Measurements from ENCODE around the gene SLC34A3.

SLC34A3 gene

DNA sequence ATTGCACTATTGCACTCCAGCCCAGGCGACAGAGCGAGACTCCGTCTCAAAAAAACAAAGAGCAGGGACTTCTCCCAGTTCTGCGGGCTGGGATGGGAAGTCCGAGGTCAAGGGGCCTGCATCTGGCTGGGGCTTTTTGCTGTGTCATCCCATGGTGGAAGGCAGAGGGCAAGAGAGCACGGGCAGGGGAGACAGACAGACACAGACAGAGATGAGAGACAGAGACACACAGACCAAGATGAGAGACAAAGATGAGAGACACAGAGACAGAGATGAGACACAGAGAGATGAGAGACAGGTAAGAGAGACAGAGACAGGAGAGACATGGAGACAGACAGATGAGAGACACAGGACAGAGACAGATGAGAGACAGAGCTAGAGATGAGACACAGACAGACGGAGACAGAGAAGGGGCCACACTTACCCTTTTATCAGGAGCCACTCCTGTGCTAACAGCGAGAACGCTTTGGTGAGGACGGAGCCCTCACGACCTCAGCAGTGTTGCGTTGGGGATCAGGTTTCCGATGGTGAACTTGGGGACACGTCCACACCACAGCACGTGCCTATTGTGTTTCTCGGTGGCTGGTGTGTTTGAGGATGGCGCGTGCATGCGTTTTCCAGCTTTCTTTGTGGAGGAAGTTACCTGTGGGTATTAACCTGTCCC, 38.0 kb downstream of the SLC34A3 start:
- H3K14ac ChIP-seq (ENCODE audit: low read length) = no peak overlapping the region
- H3K79me1 ChIP-seq (ENCODE audit: low read length) = no peaks in the 10 kb centered on the region
- H3K23ac ChIP-seq (ENCODE audit: low read length) = no peak overlapping the region
- no peak overlapping the region for H2BK12ac ChIP-seq (ENCODE audit: low read length)
- H3K9ac ChIP-seq (ENCODE audit: low read length) = no peak overlapping the region
- peaks cover 79 to 83% of the 10 kb centered on the region in 2 experiments for H3K36me3 ChIP-seq (ENCODE audit: control insufficient read depth in 1 of 2, insufficient read depth in 2 of 2, low read length in 2 of 2)
- no peaks in the 10 kb centered on the region for H3K79me2 ChIP-seq (ENCODE audit: control insufficient read depth, insufficient read depth, low read length, poor library complexity)
- H2AK5ac ChIP-seq (ENCODE audit: low read length) = no peak overlapping the region
- H2BK5ac ChIP-seq (ENCODE audit: low read depth, low read length, poor library complexity) = no peak overlapping the region
- H2AFZ ChIP-seq (ENCODE audit: insufficient read depth, low read length, poor library complexity) = no peak overlapping the region
- no CpG with 5 or more reads among the region's 19 CpGs for WGBS (ENCODE audit: extremely low coverage, insufficient coverage, insufficient read length)
- H3K4me3 ChIP-seq (ENCODE audit: low read depth, low read length) = no peak overlapping the region
- H3K4me1 ChIP-seq (ENCODE audit: control insufficient read depth in 1 of 2, insufficient read depth in 2 of 2, low read length in 2 of 2) = no peaks in the 10 kb centered on the region
- no peak overlapping the region for H4K91ac ChIP-seq (ENCODE audit: low read depth, low read length)
- no peak overlapping the region for H4K8ac ChIP-seq (ENCODE audit: low read depth, low read length)
- no peak overlapping the region for H3K4me2 ChIP-seq (ENCODE audit: low read length)
- no peak overlapping the region for H3K27ac ChIP-seq (ENCODE audit: low read depth, low read length)
- no peak overlapping the region for H3K4ac ChIP-seq (ENCODE audit: low read depth, low read length)
- H2BK120ac ChIP-seq (ENCODE audit: insufficient read depth, low read length, poor library complexity) = no peak overlapping the region
- H3K9me3 ChIP-seq (ENCODE audit: insufficient read depth, low read depth, low read length) = no peaks in the 10 kb centered on the region
- H3K27me3 ChIP-seq (ENCODE audit: insufficient read depth, low read length) = no peaks in the 10 kb centered on the region
- peak overlapping the region; percentile 18 for H3K18ac ChIP-seq (ENCODE audit: low read length)
- DNase-seq = no peak
- no peak overlapping the region for H4K12ac ChIP-seq (ENCODE audit: low read depth, low read length)

DNA sequence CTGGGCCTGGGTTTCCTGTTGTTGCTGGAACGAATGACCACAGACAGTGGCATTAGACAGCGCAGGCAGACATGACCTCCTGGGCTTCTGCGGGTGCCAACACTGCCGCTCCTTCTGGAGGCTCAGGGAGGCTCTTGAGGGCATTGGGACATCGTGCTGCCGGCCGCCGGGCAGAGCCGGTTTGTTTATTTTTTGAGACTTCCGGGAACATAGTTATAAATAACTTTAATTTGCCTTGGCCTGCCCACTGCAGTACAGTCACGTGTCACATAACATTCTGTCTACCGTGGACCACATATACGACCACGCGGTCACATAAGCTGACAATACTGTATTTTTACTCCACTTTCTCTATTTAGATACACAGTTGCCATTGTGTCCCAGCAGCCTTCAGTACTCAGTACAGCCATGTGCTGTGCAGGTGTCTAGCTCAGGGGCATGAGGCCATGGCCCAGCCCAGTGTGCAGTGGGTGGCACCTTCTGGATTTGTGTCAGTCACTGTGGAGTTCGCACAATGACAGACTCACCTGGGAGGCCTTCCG, 38.6 kb downstream of the SLC34A3 start:
- H3K27ac ChIP-seq (ENCODE audit: low read depth, low read length) = no peak overlapping the region
- H3K14ac ChIP-seq (ENCODE audit: low read length) = no peak overlapping the region
- H3K4me2 ChIP-seq (ENCODE audit: low read length) = no peak overlapping the region
- H3K79me2 ChIP-seq (ENCODE audit: control insufficient read depth, insufficient read depth, low read length, poor library complexity) = no peaks in the 10 kb centered on the region
- H2BK12ac ChIP-seq (ENCODE audit: low read length) = no peak overlapping the region
- no peak overlapping the region for H2BK120ac ChIP-seq (ENCODE audit: insufficient read depth, low read length, poor library complexity)
- DNase-seq = no peak
- H4K12ac ChIP-seq (ENCODE audit: low read depth, low read length) = no peak overlapping the region
- H3K18ac ChIP-seq (ENCODE audit: low read length) = no peak overlapping the region
- no peak overlapping the region for H4K91ac ChIP-seq (ENCODE audit: low read depth, low read length)
- H2AK5ac ChIP-seq (ENCODE audit: low read length) = no peak overlapping the region
- H3K36me3 ChIP-seq (ENCODE audit: control insufficient read depth in 1 of 2, insufficient read depth in 2 of 2, low read length in 2 of 2) = peaks cover 79 to 83% of the 10 kb centered on the region in 2 experiments
- no peaks in the 10 kb centered on the region for H3K27me3 ChIP-seq (ENCODE audit: insufficient read depth, low read length)
- no peak overlapping the region for H2BK5ac ChIP-seq (ENCODE audit: low read depth, low read length, poor library complexity)
- H3K9me3 ChIP-seq (ENCODE audit: insufficient read depth, low read depth, low read length) = no peaks in the 10 kb centered on the region
- no peak overlapping the region for H2AFZ ChIP-seq (ENCODE audit: insufficient read depth, low read length, poor library complexity)
- H3K79me1 ChIP-seq (ENCODE audit: low read length) = no peaks in the 10 kb centered on the region
- no peak overlapping the region for H3K23ac ChIP-seq (ENCODE audit: low read length)
- H4K8ac ChIP-seq (ENCODE audit: low read depth, low read length) = no peak overlapping the region
- H3K4me3 ChIP-seq (ENCODE audit: low read depth, low read length) = no peak overlapping the region
- H3K9ac ChIP-seq (ENCODE audit: low read length) = peak overlapping the region; percentile 40
- no peaks in the 10 kb centered on the region for H3K4me1 ChIP-seq (ENCODE audit: control insufficient read depth in 1 of 2, insufficient read depth in 2 of 2, low read length in 2 of 2)
- WGBS (ENCODE audit: extremely low coverage, insufficient coverage, insufficient read length) = no CpG with 5 or more reads among the region's 17 CpGs
- H3K4ac ChIP-seq (ENCODE audit: low read depth, low read length) = no peak overlapping the region

DNA sequence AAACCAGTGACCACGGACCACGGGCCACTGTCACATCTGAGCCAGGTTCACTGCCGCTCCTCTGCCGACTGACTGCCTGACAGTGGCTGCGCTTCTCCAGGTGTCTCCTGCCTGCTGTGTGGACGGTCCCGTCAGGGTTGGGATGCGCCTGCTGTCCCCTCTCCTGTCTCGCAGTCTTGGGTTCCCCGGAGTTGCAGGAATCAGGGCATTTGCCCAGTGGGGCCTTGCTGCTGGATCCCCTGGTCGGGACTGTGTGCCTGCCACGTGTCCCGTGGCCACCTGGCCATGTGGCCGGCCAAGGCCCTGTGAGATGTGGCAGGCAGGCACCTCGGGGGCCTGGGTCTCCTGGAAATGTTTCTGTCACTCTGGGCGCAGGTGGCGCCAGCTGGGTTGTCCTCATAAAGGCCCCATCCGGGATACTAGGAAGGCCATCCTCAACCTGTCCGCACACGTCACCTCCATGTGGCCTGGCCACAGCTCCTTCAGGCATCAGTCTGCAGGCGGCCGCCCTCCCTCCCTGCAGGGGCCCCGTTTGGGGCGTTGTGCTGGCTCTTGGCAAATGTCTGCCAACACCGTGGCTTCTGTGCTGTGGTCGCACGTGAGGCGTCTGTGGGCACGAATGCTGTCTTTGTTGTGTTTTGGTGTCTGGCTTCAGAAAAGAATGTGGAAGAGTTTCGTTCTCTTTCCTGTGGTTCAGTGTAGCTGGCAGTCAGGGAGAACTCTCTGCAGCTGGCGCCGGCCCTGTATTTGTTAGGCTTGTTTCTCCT, 40.4 kb downstream of the SLC34A3 start:
- Histone ChIP-seq H4K8ac (ENCODE audit: low read depth, low read length) (no peak overlapping the region), H2BK12ac (ENCODE audit: low read length) (no peak overlapping the region), H2AFZ (ENCODE audit: insufficient read depth, low read length, poor library complexity) (no peak overlapping the region), H3K23ac (ENCODE audit: low read length) (no peak overlapping the region), H2BK5ac (ENCODE audit: low read depth, low read length, poor library complexity) (no peak overlapping the region), H3K14ac (ENCODE audit: low read length) (no peak overlapping the region), H3K9me3 (ENCODE audit: insufficient read depth, low read depth, low read length) (no peaks in the 10 kb centered on the region), H3K9ac (ENCODE audit: low read length) (no peak overlapping the region), H3K27me3 (ENCODE audit: insufficient read depth, low read length) (no peaks in the 10 kb centered on the region), H2BK120ac (ENCODE audit: insufficient read depth, low read length, poor library complexity) (no peak overlapping the region), H3K4ac (ENCODE audit: low read depth, low read length) (no peak overlapping the region), H3K4me2 (ENCODE audit: low read length) (no peak overlapping the region), H3K79me1 (ENCODE audit: low read length) (no peaks in the 10 kb centered on the region), H3K4me3 (ENCODE audit: low read depth, low read length) (no peak overlapping the region), H2AK5ac (ENCODE audit: low read length) (no peak overlapping the region), H3K36me3 (ENCODE audit: control insufficient read depth in 1 of 2, insufficient read depth in 2 of 2, low read length in 2 of 2) (peaks cover 66 to 68% of the 10 kb centered on the region in 2 experiments), H4K12ac (ENCODE audit: low read depth, low read length) (no peak overlapping the region), H4K91ac (ENCODE audit: low read depth, low read length) (no peak overlapping the region), H3K27ac (ENCODE audit: low read depth, low read length) (no peak overlapping the region), H3K79me2 (ENCODE audit: control insufficient read depth, insufficient read depth, low read length, poor library complexity) (no peaks in the 10 kb centered on the region), H3K4me1 (ENCODE audit: control insufficient read depth in 1 of 2, insufficient read depth in 2 of 2, low read length in 2 of 2) (no peaks in the 10 kb centered on the region), H3K18ac (ENCODE audit: low read length) (no peak overlapping the region)
- no peak for DNase-seq
- no CpG with 5 or more reads among the region's 32 CpGs for WGBS (ENCODE audit: extremely low coverage, insufficient coverage, insufficient read length)

DNA sequence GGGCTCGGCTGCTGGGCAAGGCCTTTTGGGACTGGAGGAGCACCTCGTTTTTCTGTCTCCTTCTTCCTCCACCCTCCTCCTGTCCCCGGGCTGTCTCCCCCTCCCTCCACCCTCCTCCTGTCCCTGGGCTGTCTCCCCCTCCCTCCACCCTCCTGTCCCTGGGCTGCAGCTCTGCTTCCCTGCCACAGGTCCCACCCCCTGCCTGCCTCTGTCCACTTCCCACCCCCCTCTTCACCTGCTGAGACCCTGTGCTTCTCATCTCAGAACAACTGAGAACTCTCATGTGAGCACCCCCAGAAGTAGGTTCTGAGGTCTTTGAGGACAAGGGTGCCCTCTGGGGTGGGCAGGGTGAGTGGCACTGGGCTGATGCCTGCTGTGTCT, 41.0 kb downstream of the SLC34A3 start:
- no peaks in the 10 kb centered on the region for H3K27me3 ChIP-seq (ENCODE audit: insufficient read depth, low read length)
- no peak overlapping the region for H3K23ac ChIP-seq (ENCODE audit: low read length)
- no peaks in the 10 kb centered on the region for H3K9me3 ChIP-seq (ENCODE audit: insufficient read depth, low read depth, low read length)
- WGBS (ENCODE audit: extremely low coverage, insufficient coverage, insufficient read length) = no CpG with 5 or more reads among the region's 3 CpGs
- H4K12ac ChIP-seq (ENCODE audit: low read depth, low read length) = no peak overlapping the region
- no peak overlapping the region for H2AK5ac ChIP-seq (ENCODE audit: low read length)
- no peak overlapping the region for H3K4ac ChIP-seq (ENCODE audit: low read depth, low read length)
- H4K8ac ChIP-seq (ENCODE audit: low read depth, low read length) = no peak overlapping the region
- H3K36me3 ChIP-seq (ENCODE audit: control insufficient read depth in 1 of 2, insufficient read depth in 2 of 2, low read length in 2 of 2) = peaks cover 61 to 62% of the 10 kb centered on the region in 2 experiments
- H3K18ac ChIP-seq (ENCODE audit: low read length) = no peak overlapping the region
- no peaks in the 10 kb centered on the region for H3K79me2 ChIP-seq (ENCODE audit: control insufficient read depth, insufficient read depth, low read length, poor library complexity)
- no peak overlapping the region for H2BK120ac ChIP-seq (ENCODE audit: insufficient read depth, low read length, poor library complexity)
- H4K91ac ChIP-seq (ENCODE audit: low read depth, low read length) = no peak overlapping the region
- no peak overlapping the region for H3K27ac ChIP-seq (ENCODE audit: low read depth, low read length)
- no peaks in the 10 kb centered on the region for H3K79me1 ChIP-seq (ENCODE audit: low read length)
- H3K4me2 ChIP-seq (ENCODE audit: low read length) = no peak overlapping the region
- peaks cover 4 to 5% of the 10 kb centered on the region in 2 experiments for H3K4me1 ChIP-seq (ENCODE audit: control insufficient read depth in 1 of 2, insufficient read depth in 2 of 2, low read length in 2 of 2)
- H3K4me3 ChIP-seq (ENCODE audit: low read depth, low read length) = no peak overlapping the region
- H2AFZ ChIP-seq (ENCODE audit: insufficient read depth, low read length, poor library complexity) = no peak overlapping the region
- no peak for DNase-seq
- H3K9ac ChIP-seq (ENCODE audit: low read length) = no peak overlapping the region
- no peak overlapping the region for H3K14ac ChIP-seq (ENCODE audit: low read length)
- no peak overlapping the region for H2BK12ac ChIP-seq (ENCODE audit: low read length)
- H2BK5ac ChIP-seq (ENCODE audit: low read depth, low read length, poor library complexity) = no peak overlapping the region

All from trophoblast cell (in vitro differentiated cells and primary cell).